Naive thymus-derived CD4-positive, alpha-beta T cell (primary cell): ENCODE measurements around the gene GPR142. TPM values are rescaled to one million over a fixed set of nuclear protein-coding genes. Genes with fewer than 3 reads are reported as not detected.

Experiments used
- ATAC-seq: fragments of 150-1000 bp; cut with Tn5 transposase; 2 replicates; pipeline ENCODE4 v1.10.0; 2021; ENCODE audit warnings: mild to moderate bottlenecking, moderate library complexity
- CTCF ChIA-PET: fragments of 350-600 bp; sonication (Branson Sonifier 250); formaldehyde crosslinking; loops from one replicate; lab custom pipeline; 2021; ENCODE audit warnings: antibody characterized with exemption; lab: Charles Lee
- POLR2A ChIA-PET: fragments of 350-600 bp; sonication (Branson Sonifier 250); formaldehyde crosslinking; loops from one replicate; lab custom pipeline; 2021; ENCODE audit warnings: antibody characterized with exemption, inconsistent platforms; lab: Charles Lee
- DNase-seq, 9 donors: peaks; one replicate each; pipeline versions ENCODE4 v3.0.0 to v3.0.0-alpha.2; 2020 to 2022; ENCODE audit warnings: mixed read lengths in 1 of 9
- H3K27ac ChIP-seq: one replicate; pipeline ENCODE4 v1.7.0; 2013; ENCODE audit warnings: mild to moderate bottlenecking, low read depth, low read length, moderate library complexity
- H3K27me3 ChIP-seq, 2 donors: one replicate each; pipeline ENCODE4 v1.7.0; 2013; ENCODE audit warnings: low read length in 2 of 2, mild to moderate bottlenecking in 2 of 2, moderate library complexity in 2 of 2; ENCODE audit not compliant: control insufficient read depth in 2 of 2, insufficient read depth in 2 of 2
- H3K36me3 ChIP-seq, 3 experiments: 1 replicate in 2 of 3; 2 replicates in 1 of 3; pipeline ENCODE4 v1.7.0; 2013; ENCODE audit warnings: low read length in 3 of 3, mild to moderate bottlenecking in 3 of 3, moderate library complexity in 1 of 3; ENCODE audit not compliant: insufficient read depth in 3 of 3, control insufficient read depth in 2 of 3
- H3K4me1 ChIP-seq, 2 donors: one replicate each; pipeline ENCODE4 v1.7.0; 2013; ENCODE audit warnings: low read length in 2 of 2, mild to moderate bottlenecking in 2 of 2, moderate library complexity in 1 of 2; ENCODE audit not compliant: control insufficient read depth in 2 of 2, insufficient read depth in 2 of 2
- H3K4me3 ChIP-seq: 2 replicates; pipeline ENCODE4 v1.7.0; 2013; ENCODE audit warnings: mild to moderate bottlenecking, low read length
- H3K9me3 ChIP-seq, 3 experiments: 1 replicate in 2 of 3; 2 replicates in 1 of 3; pipeline ENCODE4 v1.7.0; 2013; ENCODE audit warnings: low read length in 3 of 3; ENCODE audit not compliant: control insufficient read depth in 2 of 3
- H3K27ac Mint-ChIP-seq, 9 donors: one replicate each; pipeline ENCODE4 v1.8.0; 2020 to 2022; ENCODE audit warnings: mixed read lengths in 9 of 9, mild to moderate bottlenecking in 8 of 9, moderate library complexity in 5 of 9, inconsistent platforms in 2 of 9
- H3K27me3 Mint-ChIP-seq, 5 donors: one replicate each; pipeline ENCODE4 v1.8.0; 2021 to 2022; ENCODE audit warnings: mixed read lengths in 5 of 5, mild to moderate bottlenecking in 1 of 5
- H3K36me3 Mint-ChIP-seq, 5 donors: one replicate each; pipeline ENCODE4 v1.8.0; 2020 to 2022; ENCODE audit warnings: mixed read lengths in 5 of 5, mild to moderate bottlenecking in 3 of 5, inconsistent platforms in 1 of 5
- H3K4me1 Mint-ChIP-seq, 7 donors: one replicate each; pipeline ENCODE4 v1.8.0; 2020 to 2022; ENCODE audit warnings: mixed read lengths in 7 of 7, mild to moderate bottlenecking in 3 of 7, inconsistent platforms in 1 of 7
- H3K4me3 Mint-ChIP-seq, 10 donors: one replicate each; pipeline ENCODE4 v1.8.0; 2020 to 2022; ENCODE audit warnings: mild to moderate bottlenecking in 10 of 10, mixed read lengths in 10 of 10, moderate library complexity in 6 of 10, inconsistent platforms in 2 of 10
- H3K9me3 Mint-ChIP-seq, 11 donors: one replicate each; pipeline ENCODE4 v1.8.0; 2020 to 2022; ENCODE audit warnings: mixed read lengths in 11 of 11, mild to moderate bottlenecking in 4 of 11, inconsistent platforms in 1 of 11, moderate library complexity in 1 of 11
- intact Hi-C, 2 donors: fragments of 100-400 bp; cut with micrococcal nuclease; formaldehyde crosslinking; loops; one replicate each; pipeline ENCODE4 v1.15.1; 2023
- polyA plus RNA-seq, 2 donors: library from polyadenylated mRNA; unstranded; fragments of 300-500 nt; fragmentation: Illumina TruSeq; gene quantifications; one replicate each; pipeline ENCODE4 v1.2.3, GENCODE V29; 2021
- total RNA-seq, 6 experiments: library from RNA in 5 of 6; stranded (reverse) in 5 of 6; gene quantifications; 1 replicate in 5 of 6; 2 replicates in 1 of 6; pipeline ENCODE4 v1.2.3 and lab custom pipeline; 2021 to 2026

Gene GPR142
- total and polyA plus RNA-seq, 7 experiments from 2014 or later: not detected

- intact Hi-C loops: no loop called here
- ATAC-seq: no peak
- CTCF ChIA-PET: interaction anchor here (0.6 to 4.5 kb wide), 4 partner anchors 9 to 132 kb away, joined by 3 to 40 read pairs (median 4); no protein-coding TSS in a partner anchor
Measured at GRCh38 chr17:74371653-74372147, 4.4 kb downstream of the GPR142 start.

GRCh38 chr17:74372426-74372825 lies 5.1 kb downstream of the GPR142 start:
- Mint-ChIP-seq H3K36me3 (no peaks in the 10 kb centered on the region), H3K27me3 (peaks cover 0 to 17% (median 0%) of the 10 kb centered on the region in 5 donors), H3K4me1 (peaks cover 8 to 15% (median 12%) of the 10 kb centered on the region in 7 donors), H3K4me3 (no peak overlapping the region), H3K9me3 (no peaks in the 10 kb centered on the region), H3K27ac (no peak overlapping the region)
- ChIA-PET POLR2A (no interaction called here), CTCF (interaction anchor here (0.5 kb wide), 1 partner anchor 711 kb away, joined by 8 read pairs; no protein-coding TSS in a partner anchor)
- Histone ChIP-seq H3K27ac (no peak overlapping the region), H3K27me3 (no peaks in the 10 kb centered on the region), H3K9me3 (no peaks in the 10 kb centered on the region), H3K4me3 (no peak overlapping the region), H3K36me3 (no peaks in the 10 kb centered on the region), H3K4me1 (peaks cover 12 to 13% of the 10 kb centered on the region in 2 donors)
- DNase-seq (no peak), ATAC-seq (no peak)
- intact Hi-C loops: no loop called here

More at GRCh38 chr17:74371653-74372147, 4.4 kb downstream of the GPR142 start:
- H3K4me3 Mint-ChIP-seq: no peak overlapping the region
- Histone ChIP-seq H3K27ac (no peak overlapping the region), H3K4me3 (no peak overlapping the region), H3K9me3 (no peaks in the 10 kb centered on the region), H3K36me3 (no peaks in the 10 kb centered on the region), H3K4me1 (peaks cover 12 to 13% of the 10 kb centered on the region in 2 donors), H3K27me3 (no peaks in the 10 kb centered on the region)
- no peaks in the 10 kb centered on the region for H3K9me3 Mint-ChIP-seq
- H3K27ac Mint-ChIP-seq: no peak overlapping the region
- H3K27me3 Mint-ChIP-seq: peaks cover 0 to 15% (median 0%) of the 10 kb centered on the region in 5 donors
- peaks cover 8 to 15% (median 12%) of the 10 kb centered on the region in 7 donors for H3K4me1 Mint-ChIP-seq
- no peak for DNase-seq
- POLR2A ChIA-PET: no interaction called here
- no peaks in the 10 kb centered on the region for H3K36me3 Mint-ChIP-seq

GRCh38 chr17:74373838-74374606 lies 6.7 kb downstream of the GPR142 start:
- POLR2A ChIA-PET: no interaction called here
- no peaks in the 10 kb centered on the region for H3K9me3 ChIP-seq

GRCh38 chr17:74374858-74375257 lies 7.6 kb downstream of the GPR142 start:
- H3K4me1 ChIP-seq: peaks cover 8 to 9% of the 10 kb centered on the region in 2 donors
- no peak for ATAC-seq
- H3K36me3 Mint-ChIP-seq: no peaks in the 10 kb centered on the region
- POLR2A ChIA-PET: no interaction called here
- peaks cover 0 to 17% (median 0%) of the 10 kb centered on the region in 5 donors for H3K27me3 Mint-ChIP-seq
- CTCF ChIA-PET: no interaction called here
- H3K4me3 Mint-ChIP-seq: no peak overlapping the region
- intact Hi-C loops: loop anchor here (5.0 kb wide), 2 partner anchors 272 to 487 kb away; no protein-coding TSS in a partner anchor
- peaks cover 0 to 4% (median 0%) of the 10 kb centered on the region in 7 donors for H3K4me1 Mint-ChIP-seq
- DNase-seq: no peak
- H3K4me3 ChIP-seq: no peak overlapping the region
- no peaks in the 10 kb centered on the region for H3K9me3 Mint-ChIP-seq
- no peak overlapping the region for H3K27ac ChIP-seq
- H3K27me3 ChIP-seq: no peaks in the 10 kb centered on the region
- no peaks in the 10 kb centered on the region for H3K9me3 ChIP-seq
- no peak overlapping the region for H3K27ac Mint-ChIP-seq
- no peaks in the 10 kb centered on the region for H3K36me3 ChIP-seq

More at GRCh38 chr17:74373838-74374606, 6.7 kb downstream of the GPR142 start:
- Histone ChIP-seq H3K4me3 (no peak overlapping the region), H3K27ac (no peak overlapping the region), H3K4me1 (peaks cover 5 to 6% of the 10 kb centered on the region in 2 donors), H3K27me3 (no peaks in the 10 kb centered on the region), H3K36me3 (no peaks in the 10 kb centered on the region)
- no peaks in the 10 kb centered on the region for H3K9me3 Mint-ChIP-seq
- peaks cover 5 to 7% (median 6%) of the 10 kb centered on the region in 7 donors for H3K4me1 Mint-ChIP-seq
- CTCF ChIA-PET: interaction anchor here (0.8 kb wide), 1 partner anchor 10 kb away, joined by 3 read pairs; no protein-coding TSS in a partner anchor
- no peak overlapping the region for H3K4me3 Mint-ChIP-seq
- DNase-seq (no peak), ATAC-seq (no peak)
- no peaks in the 10 kb centered on the region for H3K36me3 Mint-ChIP-seq
- no peak overlapping the region for H3K27ac Mint-ChIP-seq
- H3K27me3 Mint-ChIP-seq: peaks cover 0 to 17% (median 0%) of the 10 kb centered on the region in 5 donors
- intact Hi-C loops: no loop called here

- Mint-ChIP-seq H3K9me3 (no peaks in the 10 kb centered on the region), H3K4me1 (peaks cover 0 to 7% (median 0%) of the 10 kb centered on the region in 7 donors), H3K27me3 (peaks cover 0 to 18% (median 0%) of the 10 kb centered on the region in 5 donors), H3K36me3 (no peaks in the 10 kb centered on the region), H3K27ac (peak overlapping the region in 1 of 9 donors; percentile 41), H3K4me3 (peak overlapping the region in 1 of 10 donors; percentile 7)
- DNase-seq (peak; percentile 70 to 94 (median 85)), ATAC-seq (peak; percentile 95)
- Histone ChIP-seq H3K27ac (no peak overlapping the region), H3K27me3 (no peaks in the 10 kb centered on the region), H3K9me3 (no peaks in the 10 kb centered on the region), H3K36me3 (no peaks in the 10 kb centered on the region), H3K4me3 (peak overlapping the region; percentile 19), H3K4me1 (peaks cover 8 to 10% of the 10 kb centered on the region in 2 donors)
- intact Hi-C loops: loop anchor here (1.0 to 5.0 kb wide), 6 partner anchors 78 to 483 kb away; partner anchors contain the start of gene RAB37 (in 1 of the 2)
- ChIA-PET POLR2A (no interaction called here), CTCF (interaction anchor here (0.6 to 2.3 kb wide), 18 partner anchors 9 to 489 kb away, joined by 3 to 19 read pairs (median 4); partner anchors contain the start of gene CD300LB)
Measured at GRCh38 chr17:74379495-74380085, 12.3 kb downstream of the GPR142 start.
